ENCODE data around the gene HCFC1R1. TPM values are rescaled to one million over a fixed set of nuclear protein-coding genes. Genes with fewer than 3 reads are reported as not detected.
"Not testable (repeated sequence)": the region's sequence is repeated elsewhere in the genome, so short reads cannot be mapped to it uniquely, and the experiment has no call there.

The HCFC1R1 gene
- total RNA-seq, 1 donor from 2014 or later: 133 TPM

DNA sequence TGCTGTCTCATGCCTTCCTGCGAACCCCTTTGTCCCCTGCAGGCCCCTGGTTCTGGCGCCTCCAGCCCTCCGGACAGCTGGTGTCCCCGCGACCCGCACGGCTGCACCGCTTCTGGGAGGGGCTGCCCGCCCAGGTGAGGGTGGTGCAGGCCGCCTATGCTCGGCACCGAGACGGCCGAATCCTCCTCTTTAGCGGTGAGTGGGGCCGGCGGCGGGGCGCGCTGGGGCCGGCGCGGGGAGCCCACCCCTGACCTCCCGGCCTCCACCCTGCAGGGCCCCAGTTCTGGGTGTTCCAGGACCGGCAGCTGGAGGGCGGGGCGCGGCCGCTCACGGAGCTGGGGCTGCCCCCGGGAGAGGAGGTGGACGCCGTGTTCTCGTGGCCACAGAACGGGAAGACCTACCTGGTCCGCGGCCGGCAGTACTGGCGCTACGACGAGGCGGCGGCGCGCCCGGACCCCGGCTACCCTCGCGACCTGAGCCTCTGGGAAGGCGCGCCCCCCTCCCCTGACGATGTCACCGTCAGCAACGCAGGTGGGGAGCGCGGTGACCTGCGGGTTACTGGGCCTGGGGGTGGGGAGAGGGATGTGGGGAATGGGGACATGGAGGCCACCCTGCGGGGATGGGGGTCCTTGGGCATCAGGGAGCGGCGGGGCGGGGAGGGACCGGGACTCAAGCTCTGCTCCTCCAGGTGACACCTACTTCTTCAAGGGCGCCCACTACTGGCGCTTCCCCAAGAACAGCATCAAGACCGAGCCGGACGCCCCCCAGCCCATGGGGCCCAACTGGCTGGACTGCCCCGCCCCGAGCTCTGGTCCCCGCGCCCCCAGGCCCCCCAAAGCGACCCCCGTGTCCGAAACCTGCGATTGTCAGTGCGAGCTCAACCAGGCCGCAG lies 34.6 kb upstream of the HCFC1R1 start:
- Mint-ChIP-seq H3K36me3 (ENCODE audit: unreplicated experiment) (peaks cover 6% of the 10 kb centered on the region), H3K9me3 (ENCODE audit: unreplicated experiment) (no peaks in the 10 kb centered on the region), H3K4me1 (ENCODE audit: unreplicated experiment) (peaks cover 15% of the 10 kb centered on the region), H3K4me3 (ENCODE audit: unreplicated experiment) (peak overlapping the region; percentile 83), H3K27ac (ENCODE audit: unreplicated experiment) (peak overlapping the region; percentile 62), H3K27me3 (ENCODE audit: unreplicated experiment) (no peaks in the 10 kb centered on the region)
- TF ChIP-seq, protein P1, sequence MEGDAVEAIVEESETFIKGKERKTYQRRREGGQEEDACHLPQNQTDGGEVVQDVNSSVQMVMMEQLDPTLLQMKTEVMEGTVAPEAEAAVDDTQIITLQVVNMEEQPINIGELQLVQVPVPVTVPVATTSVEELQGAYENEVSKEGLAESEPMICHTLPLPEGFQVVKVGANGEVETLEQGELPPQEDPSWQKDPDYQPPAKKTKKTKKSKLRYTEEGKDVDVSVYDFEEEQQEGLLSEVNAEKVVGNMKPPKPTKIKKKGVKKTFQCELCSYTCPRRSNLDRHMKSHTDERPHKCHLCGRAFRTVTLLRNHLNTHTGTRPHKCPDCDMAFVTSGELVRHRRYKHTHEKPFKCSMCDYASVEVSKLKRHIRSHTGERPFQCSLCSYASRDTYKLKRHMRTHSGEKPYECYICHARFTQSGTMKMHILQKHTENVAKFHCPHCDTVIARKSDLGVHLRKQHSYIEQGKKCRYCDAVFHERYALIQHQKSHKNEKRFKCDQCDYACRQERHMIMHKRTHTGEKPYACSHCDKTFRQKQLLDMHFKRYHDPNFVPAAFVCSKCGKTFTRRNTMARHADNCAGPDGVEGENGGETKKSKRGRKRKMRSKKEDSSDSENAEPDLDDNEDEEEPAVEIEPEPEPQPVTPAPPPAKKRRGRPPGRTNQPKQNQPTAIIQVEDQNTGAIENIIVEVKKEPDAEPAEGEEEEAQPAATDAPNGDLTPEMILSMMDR (IDR thresholded peaks at IDR 0.05): no peak
- DNase-seq (ENCODE audit: extremely low spot score, unreplicated experiment): no peak

- Mint-ChIP-seq H3K27ac (ENCODE audit: unreplicated experiment) (no peak overlapping the region), H3K9me3 (ENCODE audit: unreplicated experiment) (no peaks in the 10 kb centered on the region), H3K4me3 (ENCODE audit: unreplicated experiment) (peak overlapping the region; percentile 26), H3K27me3 (ENCODE audit: unreplicated experiment) (no peaks in the 10 kb centered on the region), H3K4me1 (ENCODE audit: unreplicated experiment) (peaks cover 15% of the 10 kb centered on the region), H3K36me3 (ENCODE audit: unreplicated experiment) (peaks cover 6% of the 10 kb centered on the region)
- TF ChIP-seq, protein P1 (IDR thresholded peaks at IDR 0.05): no peak
- DNase-seq (ENCODE audit: extremely low spot score, unreplicated experiment): no peak
These were observed 33.7 kb upstream of the HCFC1R1 start for GRCh38 chr16:3057181-3058138.

DNA sequence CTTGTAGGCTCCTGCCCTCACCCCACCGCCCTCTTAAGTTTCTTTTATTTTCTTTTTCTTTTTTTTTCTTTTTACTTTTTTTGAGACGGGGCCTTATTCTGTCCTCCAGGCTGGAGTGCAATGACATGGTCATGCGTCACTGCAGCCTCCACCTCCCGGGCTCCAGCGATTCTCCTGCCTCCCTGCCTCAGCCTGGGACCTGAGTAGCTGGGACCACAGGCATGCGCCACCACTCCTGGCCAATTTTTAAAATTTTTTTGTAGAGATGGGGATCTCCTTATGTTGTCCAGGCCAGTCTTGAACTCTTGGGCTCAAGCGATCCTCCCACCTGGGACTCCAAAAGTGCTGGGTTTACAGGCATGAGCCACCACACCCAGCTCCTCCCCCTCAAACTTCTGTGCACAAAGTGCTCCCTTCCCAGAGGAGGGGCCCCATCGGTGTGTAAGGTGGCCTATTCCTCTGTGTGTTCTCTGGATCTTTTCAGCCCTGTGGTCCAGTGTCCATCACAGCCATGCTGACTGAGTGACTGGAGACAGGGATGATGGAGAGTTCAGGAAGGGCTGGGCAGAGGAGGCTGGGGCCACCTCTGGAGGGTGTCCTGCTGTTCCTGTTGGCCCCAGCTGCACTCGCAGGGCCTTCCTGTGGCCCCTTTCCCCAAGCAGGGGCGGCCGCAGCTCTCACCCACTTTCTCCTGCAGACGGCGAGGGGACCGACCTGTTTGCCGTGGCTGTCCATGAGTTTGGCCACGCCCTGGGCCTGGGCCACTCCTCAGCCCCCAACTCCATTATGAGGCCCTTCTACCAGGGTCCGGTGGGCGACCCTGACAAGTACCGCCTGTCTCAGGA lies 32.8 kb upstream of the HCFC1R1 start:
- H3K27ac Mint-ChIP-seq (ENCODE audit: unreplicated experiment): no peak overlapping the region
- peaks cover 15% of the 10 kb centered on the region for H3K4me1 Mint-ChIP-seq (ENCODE audit: unreplicated experiment)
- DNase-seq (ENCODE audit: extremely low spot score, unreplicated experiment): no peak
- peaks cover 6% of the 10 kb centered on the region for H3K36me3 Mint-ChIP-seq (ENCODE audit: unreplicated experiment)
- TF ChIP-seq, protein P1 (IDR thresholded peaks at IDR 0.05): no peak
- no peak overlapping the region for H3K4me3 Mint-ChIP-seq (ENCODE audit: unreplicated experiment)
- H3K9me3 Mint-ChIP-seq (ENCODE audit: unreplicated experiment): no peaks in the 10 kb centered on the region
- H3K27me3 Mint-ChIP-seq (ENCODE audit: unreplicated experiment): no peaks in the 10 kb centered on the region

- H3K27me3 Mint-ChIP-seq (ENCODE audit: unreplicated experiment); DNase-seq (ENCODE audit: extremely low spot score, unreplicated experiment); H3K27ac Mint-ChIP-seq (ENCODE audit: unreplicated experiment); H3K9me3 Mint-ChIP-seq (ENCODE audit: unreplicated experiment); H3K4me3 Mint-ChIP-seq (ENCODE audit: unreplicated experiment); H3K36me3 Mint-ChIP-seq (ENCODE audit: unreplicated experiment): not testable (repeated sequence)
- peaks cover 15% of the 10 kb centered on the region for H3K4me1 Mint-ChIP-seq (ENCODE audit: unreplicated experiment)
These were observed 32.0 kb upstream of the HCFC1R1 start for GRCh38 chr16:3055734-3056115.
